H1 (cell line): ENCODE results near the gene SND1. TPM values are rescaled to one million over a fixed set of nuclear protein-coding genes. Genes with fewer than 3 reads are reported as not detected.

Source experiments
- CTCF ChIA-PET: fragments of 300-600 bp; sonication (Branson Sonifier 250); formaldehyde crosslinking; loops from one replicate; lab custom pipeline; 2021; ENCODE audit not compliant: partially characterized antibody; lab: Charles Lee
- POLR2A ChIA-PET: fragments of 300-600 bp; sonication (Branson Sonifier 250); formaldehyde crosslinking; loops from one replicate; lab custom pipeline; 2021; ENCODE audit warnings: inconsistent platforms; ENCODE audit not compliant: partially characterized antibody; lab: Charles Lee
- DNase-seq, 2 experiments: peaks; one replicate each; pipeline versions ENCODE4 v3.0.0 to v3.0.0-alpha.2; 2010 to 2022; ENCODE audit warnings: low spot score in 2 of 2, low read depth in 1 of 2, mixed read lengths in 1 of 2
- FAIRE-seq: peaks from 2 replicates; lab custom pipeline; 2011; peaks lifted over from hg19 to GRCh38; lab: Jason Lieb, UNC
- H2AFZ ChIP-seq: 2 replicates; pipeline ENCODE4 v1.8.1; 2012; ENCODE audit warnings: low read length, inconsistent platforms
- H2AK5ac ChIP-seq: 2 replicates; pipeline ENCODE4 v1.6.1; 2013; ENCODE audit warnings: low read depth, low read length
- H2BK120ac ChIP-seq: replicated peaks from 2 replicates; pipeline ENCODE3; 2013; ENCODE audit warnings: low read depth, low read length, inconsistent platforms
- H2BK12ac ChIP-seq: 2 replicates; pipeline ENCODE4 v1.6.1; 2013; ENCODE audit warnings: low read depth, low read length
- H2BK15ac ChIP-seq: 2 replicates; pipeline ENCODE4 v1.6.1; 2013; ENCODE audit warnings: low read length
- H2BK20ac ChIP-seq: 2 replicates; pipeline ENCODE4 v1.6.1; 2013; ENCODE audit warnings: low read length
- H2BK5ac ChIP-seq: 2 replicates; pipeline ENCODE4 v1.6.1; 2013; ENCODE audit warnings: low read depth, low read length
- H3K14ac ChIP-seq: 2 replicates; pipeline ENCODE4 v1.6.1; 2013; ENCODE audit warnings: inconsistent platforms; ENCODE audit not compliant: insufficient read length
- H3K18ac ChIP-seq: 2 replicates; pipeline ENCODE4 v1.6.1; 2013; ENCODE audit warnings: low read length; ENCODE audit errors: extremely low read depth
- H3K23ac ChIP-seq: 2 replicates; pipeline ENCODE4 v1.6.1; 2013; ENCODE audit warnings: inconsistent platforms; ENCODE audit not compliant: insufficient read length
- H3K23me2 ChIP-seq: 2 replicates; pipeline ENCODE4 v1.6.1; 2013; ENCODE audit warnings: low read depth, low read length
- H3K27ac ChIP-seq: 2 replicates; pipeline ENCODE4 v1.6.1; 2011; ENCODE audit warnings: low read depth, low read length, inconsistent platforms
- H3K27me3 ChIP-seq, 4 experiments: replicated peaks in 1 of 4; 1 replicate in 1 of 4; 2 replicates in 3 of 4; pipeline versions ENCODE4 v1.6.1 to v1.8.1; 2011 to 2013; ENCODE audit warnings: low read length in 3 of 4, mild to moderate bottlenecking in 3 of 4, inconsistent platforms in 2 of 4, mixed read lengths in 2 of 4, moderate library complexity in 1 of 4; ENCODE audit not compliant: control insufficient read depth in 3 of 4, insufficient read depth in 3 of 4; ENCODE audit errors: extremely low read depth in 1 of 4
- H3K36me3 ChIP-seq, 4 experiments: 2 replicates each; pipeline versions ENCODE4 v1.6.1 to v1.8.1; 2011 to 2013; ENCODE audit warnings: mild to moderate bottlenecking in 4 of 4, low read length in 3 of 4, moderate library complexity in 2 of 4, control low read depth in 1 of 4, inconsistent platforms in 1 of 4; ENCODE audit not compliant: insufficient read depth in 4 of 4, control insufficient read depth in 2 of 4
- H3K4ac ChIP-seq: replicated peaks from 2 replicates; pipeline ENCODE3; 2013; ENCODE audit warnings: low read length, low read depth, mixed read lengths, inconsistent platforms; ENCODE audit not compliant: insufficient read length
- H3K4me1 ChIP-seq, 4 experiments: replicated peaks in 1 of 4; 1 replicate in 1 of 4; 2 replicates in 3 of 4; pipeline versions ENCODE4 v1.6.1 to v1.8.1; 2011 to 2013; ENCODE audit warnings: low read length in 3 of 4, inconsistent platforms in 2 of 4, mixed read lengths in 1 of 4; ENCODE audit not compliant: insufficient read depth in 4 of 4, control insufficient read depth in 3 of 4
- H3K4me2 ChIP-seq, 2 experiments: 2 replicates each; pipeline versions ENCODE4 v1.6.1 to v1.8.1; 2011 to 2013; ENCODE audit warnings: low read depth in 2 of 2, low read length in 2 of 2, control low read depth in 1 of 2, inconsistent platforms in 1 of 2, mild to moderate bottlenecking in 1 of 2; ENCODE audit not compliant: insufficient read depth in 1 of 2
- H3K4me3 ChIP-seq, 4 experiments: fragments of 200-600, 300-600 bp in 1 of 4; sonication (generic), shearing (Covaris generic), sonication (Bioruptor Twin) in 1 of 4; 2 replicates each; pipeline versions ENCODE4 v1.5.1 to v1.8.1; 2011 to 2016; ENCODE audit warnings: low read length in 4 of 4, low read depth in 3 of 4, control low read depth in 2 of 4, inconsistent platforms in 2 of 4, mild to moderate bottlenecking in 2 of 4, mixed read lengths in 1 of 4, moderate library complexity in 1 of 4; ENCODE audit not compliant: insufficient read depth in 2 of 4; ENCODE audit errors: extremely low read depth in 1 of 4
- H3K56ac ChIP-seq: replicated peaks from 2 replicates; pipeline ENCODE3; 2013; ENCODE audit warnings: low read depth, mild to moderate bottlenecking, mixed read lengths, low read length, inconsistent platforms; ENCODE audit not compliant: insufficient read length
- H3K79me1 ChIP-seq: 2 replicates; pipeline ENCODE4 v1.6.1; 2013; ENCODE audit warnings: low read depth, low read length, control low read depth
- H3K79me2 ChIP-seq, 2 experiments: 2 replicates each; pipeline versions ENCODE4 v1.6.1 to v1.8.1; 2012 to 2013; ENCODE audit warnings: low read length in 2 of 2, mild to moderate bottlenecking in 2 of 2, inconsistent platforms in 1 of 2; ENCODE audit not compliant: insufficient read depth in 2 of 2, control insufficient read depth in 1 of 2
- H3K9ac ChIP-seq, 4 experiments: replicated peaks in 1 of 4; 1 replicate in 1 of 4; 2 replicates in 3 of 4; pipeline versions ENCODE4 v1.6.1 to v1.8.1; 2011 to 2013; ENCODE audit warnings: low read depth in 3 of 4, low read length in 3 of 4, control low read depth in 2 of 4, mild to moderate bottlenecking in 2 of 4, moderate library complexity in 2 of 4, inconsistent platforms in 1 of 4; ENCODE audit errors: extremely low read depth in 1 of 4
- H3K9me3 ChIP-seq, 2 experiments: 2 replicates each; pipeline versions ENCODE4 v1.6.1 to v1.8.1; 2012 to 2013; ENCODE audit warnings: mild to moderate bottlenecking in 2 of 2, moderate library complexity in 2 of 2, control low read depth in 1 of 2, inconsistent platforms in 1 of 2, low read depth in 1 of 2, low read length in 1 of 2, mixed read lengths in 1 of 2; ENCODE audit not compliant: insufficient read depth in 2 of 2
- H4K20me1 ChIP-seq, 2 experiments: replicated peaks in 1 of 2; 2 replicates each; pipeline versions ENCODE3 to v1.8.1; 2011 to 2013; ENCODE audit warnings: inconsistent platforms in 2 of 2, low read length in 2 of 2, mild to moderate bottlenecking in 1 of 2; ENCODE audit not compliant: insufficient read depth in 2 of 2, control insufficient read depth in 1 of 2
- H4K5ac ChIP-seq: 2 replicates; pipeline ENCODE4 v1.6.1; 2013; ENCODE audit warnings: low read length, low read depth, mixed read lengths, inconsistent platforms; ENCODE audit not compliant: insufficient read length
- H4K8ac ChIP-seq: 2 replicates; pipeline ENCODE4 v1.8.0; 2013; ENCODE audit warnings: mild to moderate bottlenecking, moderate library complexity, low read length, inconsistent platforms; ENCODE audit not compliant: insufficient read depth; ENCODE audit errors: extremely low read depth
- H4K91ac ChIP-seq: replicated peaks from 2 replicates; pipeline ENCODE3; 2013; ENCODE audit warnings: low read length, mixed read lengths, inconsistent platforms; ENCODE audit not compliant: insufficient read length
- CHD1 ChIP-seq: IDR thresholded peaks from 2 replicates; pipeline ENCODE4 v1.6.1; 2012; ENCODE audit warnings: low read depth, low read length, improper control_type of control experiment
- CTBP2 ChIP-seq: IDR thresholded peaks from 2 replicates; pipeline ENCODE4 v1.7.0; 2011; ENCODE audit warnings: borderline replicate concordance, mild to moderate bottlenecking, moderate library complexity, mixed read lengths, low read length; ENCODE audit not compliant: insufficient read depth, insufficient read length
- EGR1 ChIP-seq: IDR thresholded peaks from 2 replicates; pipeline ENCODE4 v1.6.1; 2011; ENCODE audit warnings: low read depth, low read length, borderline replicate concordance
- FOSL1 ChIP-seq: IDR thresholded peaks from 2 replicates; pipeline ENCODE4 v1.6.1; 2011; ENCODE audit warnings: mild to moderate bottlenecking, low read depth, low read length, moderate library complexity; ENCODE audit not compliant: insufficient read depth
- GTF2F1 ChIP-seq: IDR thresholded peaks from 2 replicates; pipeline ENCODE4 v1.6.1; 2012; ENCODE audit warnings: low read depth, low read length, improper control_type of control experiment, borderline replicate concordance
- POLR2A ChIP-seq, 2 experiments: IDR thresholded peaks; 1 replicate in 1 of 2; 2 replicates in 1 of 2; pipeline ENCODE4 v1.6.1; 2011; ENCODE audit warnings: low read depth in 2 of 2, low read length in 2 of 2, mild to moderate bottlenecking in 2 of 2; ENCODE audit errors: control extremely low read depth in 1 of 2
- POLR2AphosphoS5 ChIP-seq: IDR thresholded peaks from 2 replicates; pipeline ENCODE4 v1.6.1; 2011; ENCODE audit warnings: low read depth, low read length
- WGBS, 2 experiments: shearing (Covaris generic) in 1 of 2; methylation state at CpG; one replicate each; pipeline versions ENCODE4 v1.1.6 to v1.1.7; 2013 to 2015; ENCODE audit warnings: low lambda C conversion rate in 2 of 2, mixed read lengths in 2 of 2, inconsistent platforms in 1 of 2, low coverage in 1 of 2, missing lambda C conversion rate in 1 of 2; ENCODE audit not compliant: insufficient replicate concordance in 2 of 2, insufficient coverage in 1 of 2, insufficient read length in 1 of 2; ENCODE audit errors: extremely low coverage in 1 of 2, missing lambda C conversion rate in 1 of 2; 5-methylcytosine and 5-hydroxymethylcytosine counted together
- polyA plus RNA-seq, 7 experiments: library from polyadenylated mRNA; depleted of rRNA in 3 of 7; stranded (reverse) in 5 of 7; unstranded in 2 of 7; fragments of >200 nt in 5 of 7; fragments of 200-250 nt in 2 of 7; gene quantifications; 1 replicate in 5 of 7; 2 replicates in 1 of 7; 4 replicates in 1 of 7; pipeline versions ENCODE4 v1.2.1 to v1.2.3, GENCODE V29; 2011 to 2013; ENCODE audit warnings: missing spikeins in 2 of 7, mixed read lengths in 2 of 7
- total RNA-seq: library from RNA; stranded (reverse); fragmentation: NEBNext Ultra II Directional; extraction: Animal tissue kit (Norgen Biotek cat#: 25700); gene quantifications from 2 replicates; pipeline ENCODE4 v1.2.1, GENCODE V29; 2021

The SND1 gene
- total and polyA plus RNA-seq, 2 of the 8 experiments (the other 6 are each of a cell fraction or from before 2014, with no cell fraction given) = 122 to 290 TPM

DNA sequence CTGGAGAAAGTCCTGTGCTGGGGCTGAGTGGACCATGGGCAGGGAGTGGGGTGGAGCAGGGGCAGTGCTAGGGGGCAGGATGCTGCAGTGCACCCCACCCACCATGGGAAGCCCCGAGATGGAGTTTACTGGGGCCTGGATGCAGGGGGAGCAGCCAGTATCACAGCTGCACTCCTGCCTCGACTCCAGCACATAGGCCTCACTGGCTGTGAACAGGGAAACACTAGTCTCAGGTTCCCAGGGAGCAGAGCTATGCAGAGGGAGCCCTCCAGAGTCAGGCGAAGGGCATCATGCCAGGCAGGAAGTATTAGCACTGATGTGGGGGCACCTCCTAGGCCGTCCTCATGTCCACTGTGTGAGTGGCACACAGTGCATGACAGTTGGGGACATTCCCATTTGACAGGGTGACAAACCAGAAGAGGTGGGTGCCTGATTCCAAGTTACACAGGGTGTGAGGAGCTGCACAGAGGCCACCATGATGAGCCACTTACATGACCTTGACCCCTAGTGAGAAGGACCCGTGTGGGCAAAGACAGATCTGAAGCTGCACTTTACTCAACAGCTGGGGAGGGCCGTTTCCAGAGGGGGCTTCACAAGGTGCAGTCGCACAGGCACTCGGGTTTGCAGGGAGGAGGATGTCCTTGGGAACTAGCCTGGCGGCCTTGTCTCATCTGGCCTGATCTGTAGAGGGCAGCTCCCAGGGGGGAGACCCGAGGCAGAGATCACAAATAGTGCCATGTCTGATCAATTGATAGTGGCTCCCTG lies 449.1 kb downstream of the SND1 start:
- no peak overlapping the region for H2BK20ac ChIP-seq
- H3K79me2 ChIP-seq = no peaks in the 10 kb centered on the region
- H3K4me1 ChIP-seq = peaks cover 0 to 1% (median 0%) of the 10 kb centered on the region in 4 experiments; a peak in 4 of 7 replicates
- no peak overlapping the region for H4K91ac ChIP-seq
- no peak overlapping the region for H2BK120ac ChIP-seq
- TF ChIP-seq GTF2F1 = no peak
- no peak for TF ChIP-seq EGR1
- TF ChIP-seq POLR2AphosphoS5 = peak; percentile 23
- no peak for TF ChIP-seq FOSL1
- no peak for TF ChIP-seq CTBP2
- no peak for TF ChIP-seq CHD1
- 0 out of 3 replicates have a peak, but pooled peaks of 1 of the 2 experiments have one; percentile 47 for TF ChIP-seq POLR2A (IDR thresholded peaks at IDR 0.05; ENCODE audit: control extremely low read depth in 1 of 2, low read depth in 2 of 2, low read length in 2 of 2)
- H3K56ac ChIP-seq = no peak overlapping the region
- peaks cover 13 to 35% (median 28%) of the 10 kb centered on the region in 4 experiments for H3K27me3 ChIP-seq
- H3K23me2 ChIP-seq = no peaks in the 10 kb centered on the region; the same call in 1 of the 2 replicates
- no peak overlapping the region for H3K23ac ChIP-seq
- H2BK5ac ChIP-seq = no peak overlapping the region
- no peak overlapping the region; the same call in 1 of the 2 replicates for H4K8ac ChIP-seq
- H4K5ac ChIP-seq = no peak overlapping the region
- FAIRE-seq (no peak), DNase-seq (no peak)
- no peaks in the 10 kb centered on the region; a peak in 1 of 8 replicates for H3K36me3 ChIP-seq
- no peak overlapping the region for H3K4ac ChIP-seq
- ChIA-PET CTCF (interaction anchor here (0.7 to 21.0 kb wide), 7 partner anchors 9 to 393 kb away, joined by 3 to 221 read pairs (median 4); no protein-coding TSS in a partner anchor), POLR2A (interaction anchor here (1.2 to 1.7 kb wide), 5 partner anchors 10 to 35 kb away, joined by 3 to 5 read pairs (median 4); no protein-coding TSS in a partner anchor)
- no peak overlapping the region for H2BK15ac ChIP-seq
- H2AK5ac ChIP-seq = no peak overlapping the region
- no peak overlapping the region for H3K14ac ChIP-seq
- no peak overlapping the region for H3K27ac ChIP-seq
- no peak overlapping the region for H3K18ac ChIP-seq
- H2AFZ ChIP-seq = no peak overlapping the region
- peaks cover 0 to 1% of the 10 kb centered on the region in 2 experiments for H4K20me1 ChIP-seq
- 72% methylated on average over 10 of the region's 10 CpGs; no CpG with 5 or more reads in 1 of the 2 experiments for WGBS, 2 experiments
- no peak overlapping the region for H3K4me3 ChIP-seq
- no peak overlapping the region for H3K4me2 ChIP-seq
- H2BK12ac ChIP-seq = no peak overlapping the region
- H3K9ac ChIP-seq = no peak overlapping the region
- H3K9me3 ChIP-seq = no peaks in the 10 kb centered on the region
- no peaks in the 10 kb centered on the region for H3K79me1 ChIP-seq
